Neural cell (in vitro differentiated cells): ENCODE results near the gene SNTA1. TPM values are rescaled to one million over a fixed set of nuclear protein-coding genes. Genes with fewer than 3 reads are reported as not detected.
A peak's percentile ranks its signal among the peaks of the same experiment; 100 is the strongest.
"Not testable (repeated sequence)": the region's sequence is repeated elsewhere in the genome, so short reads cannot be mapped to it uniquely, and the experiment has no call there.

Source experiments
- H2AFZ ChIP-seq: fragments of 200-600, 300-800 bp; sonication (generic), shearing (Covaris generic); 2 replicates; pipeline ENCODE4 v1.6.0; 2014; ENCODE audit warnings: low read depth, mild to moderate bottlenecking, antibody characterized with exemption, low read length, moderate library complexity
- H3F3A ChIP-seq: fragments of 200-600 bp; shearing (Covaris generic); 2 replicates; pipeline ENCODE4 v1.6.1; 2016; ENCODE audit warnings: mild to moderate bottlenecking, moderate library complexity, mixed read lengths, antibody characterized with exemption, low read length; ENCODE audit not compliant: insufficient read depth, poor library complexity, severe bottlenecking
- H3K27ac ChIP-seq: fragments of 200-600, 300-800 bp; sonication (generic), shearing (Covaris generic); 2 replicates; pipeline ENCODE4 v1.5.1; 2014; ENCODE audit warnings: mild to moderate bottlenecking, low read length, moderate library complexity
- H3K27me3 ChIP-seq: fragments of 300-800, 200-600 bp; sonication (generic), shearing (Covaris generic); 2 replicates; pipeline ENCODE4 v1.6.0; 2014; ENCODE audit warnings: mild to moderate bottlenecking, low read depth, low read length, moderate library complexity; ENCODE audit not compliant: insufficient read depth
- H3K36me3 ChIP-seq: fragments of 300-800, 200-600 bp; sonication (generic), shearing (Covaris generic); 2 replicates; pipeline ENCODE4 v1.5.1; 2014; ENCODE audit warnings: mild to moderate bottlenecking, antibody characterized with exemption, low read length, moderate library complexity; ENCODE audit not compliant: insufficient read depth
- H3K4me2 ChIP-seq: fragments of 300-800, 200-600 bp; sonication (generic), shearing (Covaris generic); 2 replicates; pipeline ENCODE4 v1.6.0; 2014; ENCODE audit warnings: mild to moderate bottlenecking, low read length
- H3K4me3 ChIP-seq: fragments of 300-800, 200-600 bp; sonication (generic), shearing (Covaris generic); 2 replicates; pipeline ENCODE4 v1.5.1; 2014; ENCODE audit warnings: mild to moderate bottlenecking, low read length, moderate library complexity
- H3K79me2 ChIP-seq: fragments of 200-600 bp; shearing (Covaris generic); replicated peaks from 2 replicates; pipeline ENCODE4 v1.6.0; 2014; ENCODE audit warnings: mild to moderate bottlenecking, low read length, moderate library complexity; ENCODE audit not compliant: insufficient read depth
- H3K9ac ChIP-seq: fragments of 300-800, 200-600 bp; sonication (generic), shearing (Covaris generic); 2 replicates; pipeline ENCODE4 v1.6.1; 2016; ENCODE audit warnings: mild to moderate bottlenecking, low read length, mixed read lengths
- H3K9me2 ChIP-seq: fragments of 200-600 bp; shearing (Covaris generic); 2 replicates; pipeline ENCODE4 v1.6.1; 2016; ENCODE audit warnings: mild to moderate bottlenecking, low read length, mixed read lengths; ENCODE audit not compliant: insufficient read depth
- H3K9me3 ChIP-seq: fragments of 200-600, 300-800 bp; sonication (generic), shearing (Covaris generic); 2 replicates; pipeline ENCODE4 v1.6.1; 2016; ENCODE audit warnings: mild to moderate bottlenecking, mixed run types, low read length, moderate library complexity, mixed read lengths
- H4K20me1 ChIP-seq: fragments of 200-600 bp; shearing (Covaris generic); 2 replicates; pipeline ENCODE4 v1.6.1; 2016; ENCODE audit warnings: mild to moderate bottlenecking, mixed run types; ENCODE audit not compliant: insufficient read depth
- EP300 ChIP-seq: fragments of 450-650 bp; conservative IDR thresholded peaks from 2 replicates; pipeline ENCODE4 v1.6.1; 2014; ENCODE audit warnings: antibody characterized with exemption, mild to moderate bottlenecking, moderate library complexity; ENCODE audit not compliant: poor library complexity, severe bottlenecking
- EZH2 ChIP-seq: fragments of 200-600, 300-800 bp; shearing (Covaris generic), sonication (generic); IDR thresholded peaks from 2 replicates; pipeline ENCODE4 v1.6.1; 2014; ENCODE audit warnings: antibody characterized with exemption, low read length, borderline replicate concordance, mild to moderate bottlenecking; ENCODE audit not compliant: insufficient read depth, poor library complexity, severe bottlenecking
- MXI1 ChIP-seq: fragments of 450-650 bp; conservative IDR thresholded peaks from 2 replicates; pipeline ENCODE4 v1.6.1; 2014; ENCODE audit warnings: antibody characterized with exemption, mild to moderate bottlenecking; ENCODE audit not compliant: poor library complexity, severe bottlenecking
- POLR2AphosphoS5 ChIP-seq: IDR thresholded peaks from 2 replicates; pipeline ENCODE4 v1.6.1; 2012
- RAD21 ChIP-seq: fragments of 450-650 bp; conservative IDR thresholded peaks from 2 replicates; pipeline ENCODE4 v1.6.1; 2014; ENCODE audit warnings: antibody characterized with exemption, mild to moderate bottlenecking, moderate library complexity
- SMC3 ChIP-seq: fragments of 450-650 bp; conservative IDR thresholded peaks from 2 replicates; pipeline ENCODE4 v1.6.1; 2014; ENCODE audit warnings: antibody characterized with exemption, mild to moderate bottlenecking, moderate library complexity; ENCODE audit not compliant: poor library complexity
- TAF1 ChIP-seq: IDR thresholded peaks from 2 replicates; pipeline ENCODE4 v1.6.1; 2012; ENCODE audit warnings: low read depth
- polyA plus RNA-seq: library from polyadenylated mRNA; depleted of rRNA; stranded (reverse); fragments of >200 nt; gene quantifications from 2 replicates; pipeline ENCODE4 v1.2.3, GENCODE V29; 2014
- TF ChIP-seq, protein P1 (sequence below): IDR thresholded peaks from 2 replicates; pipeline ENCODE4 v1.6.1; 2012; ENCODE audit warnings: borderline replicate concordance
- TF ChIP-seq, protein P2 (sequence below): fragments of 450-650 bp; IDR thresholded peaks from 2 replicates; pipeline ENCODE4 v1.5.1; 2014; ENCODE audit warnings: antibody characterized with exemption, mild to moderate bottlenecking, moderate library complexity; ENCODE audit not compliant: poor library complexity, severe bottlenecking

The SNTA1 gene
- polyA plus RNA-seq, 1 donor from 2014 or later: 7.2 TPM

DNA sequence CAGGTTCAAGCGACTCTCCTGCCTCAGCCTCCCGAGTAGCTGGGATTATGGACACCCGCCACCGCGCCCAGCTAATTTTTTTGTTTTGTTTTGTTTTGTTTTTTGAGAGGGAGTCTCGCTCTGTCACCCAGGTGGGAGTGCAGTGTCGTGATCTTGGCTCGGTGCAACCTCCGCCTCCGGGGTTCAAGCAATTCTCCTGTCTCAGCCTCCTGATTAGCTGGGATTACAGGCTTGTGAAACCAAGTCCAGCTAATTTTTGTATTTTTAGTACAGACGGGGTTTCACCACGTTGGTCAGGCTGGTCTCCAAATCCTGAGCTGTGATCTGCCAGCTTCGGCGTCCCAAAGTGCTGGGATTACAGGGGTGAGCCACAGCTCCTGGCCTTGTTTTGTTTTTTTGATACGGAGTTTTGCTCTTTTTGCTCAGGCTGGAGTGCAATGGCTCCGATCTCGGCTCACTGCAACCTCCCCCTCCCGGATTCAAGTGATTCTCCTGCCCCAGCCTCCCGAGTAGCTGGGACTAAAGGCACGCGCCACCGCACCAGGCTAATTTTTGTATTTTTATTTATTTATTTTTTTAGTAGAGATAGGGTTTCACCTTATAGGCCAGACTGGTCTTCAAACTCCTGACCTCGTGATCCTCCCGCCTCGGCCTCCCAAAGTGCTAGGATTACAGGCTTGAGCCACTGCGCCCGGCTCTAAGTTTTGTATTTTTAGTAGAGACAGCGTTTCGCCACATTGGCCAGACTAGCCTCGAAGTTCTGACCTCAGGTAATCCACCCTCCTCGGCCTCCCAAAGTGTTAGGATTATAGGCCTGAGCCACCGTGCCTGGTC, 45.3 kb upstream of the SNTA1 start:
- H3K36me3 ChIP-seq, H3K9me2 ChIP-seq, H3K4me3 ChIP-seq, H3K27me3 ChIP-seq, H3K4me2 ChIP-seq, H3K9me3 ChIP-seq, H3F3A ChIP-seq, H4K20me1 ChIP-seq: not testable (repeated sequence)
- H2AFZ ChIP-seq: peak overlapping the region; percentile 37
- H3K9ac ChIP-seq: peak overlapping the region; percentile 58
- peaks cover 11% of the 10 kb centered on the region for H3K79me2 ChIP-seq
- H3K27ac ChIP-seq: peak overlapping the region; percentile 45

DNA sequence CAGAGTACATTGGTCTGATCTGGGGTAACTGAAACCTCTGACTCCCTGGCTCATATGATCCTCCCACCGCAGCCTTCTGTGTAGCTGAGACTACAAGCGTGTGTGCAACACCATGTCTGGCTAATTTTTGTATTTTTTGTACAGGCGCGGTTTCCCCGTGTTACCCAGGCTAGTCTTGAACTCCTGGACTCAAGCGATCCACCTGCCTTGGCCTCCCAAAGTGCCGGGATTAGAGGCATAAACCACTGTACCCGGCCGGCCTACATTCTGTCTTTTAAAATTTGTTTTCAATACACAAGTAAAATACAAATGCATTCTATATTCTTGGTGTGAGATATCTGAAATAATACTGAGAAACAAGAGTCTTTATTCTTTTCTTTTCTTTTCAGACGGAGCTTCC, 44.6 kb upstream of the SNTA1 start:
- H3K9me3 ChIP-seq: no peaks in the 10 kb centered on the region
- H3K27me3 ChIP-seq: no peaks in the 10 kb centered on the region
- H3K9me2 ChIP-seq: no peaks in the 10 kb centered on the region
- no peak overlapping the region for H3K9ac ChIP-seq
- TF ChIP-seq, protein P1, sequence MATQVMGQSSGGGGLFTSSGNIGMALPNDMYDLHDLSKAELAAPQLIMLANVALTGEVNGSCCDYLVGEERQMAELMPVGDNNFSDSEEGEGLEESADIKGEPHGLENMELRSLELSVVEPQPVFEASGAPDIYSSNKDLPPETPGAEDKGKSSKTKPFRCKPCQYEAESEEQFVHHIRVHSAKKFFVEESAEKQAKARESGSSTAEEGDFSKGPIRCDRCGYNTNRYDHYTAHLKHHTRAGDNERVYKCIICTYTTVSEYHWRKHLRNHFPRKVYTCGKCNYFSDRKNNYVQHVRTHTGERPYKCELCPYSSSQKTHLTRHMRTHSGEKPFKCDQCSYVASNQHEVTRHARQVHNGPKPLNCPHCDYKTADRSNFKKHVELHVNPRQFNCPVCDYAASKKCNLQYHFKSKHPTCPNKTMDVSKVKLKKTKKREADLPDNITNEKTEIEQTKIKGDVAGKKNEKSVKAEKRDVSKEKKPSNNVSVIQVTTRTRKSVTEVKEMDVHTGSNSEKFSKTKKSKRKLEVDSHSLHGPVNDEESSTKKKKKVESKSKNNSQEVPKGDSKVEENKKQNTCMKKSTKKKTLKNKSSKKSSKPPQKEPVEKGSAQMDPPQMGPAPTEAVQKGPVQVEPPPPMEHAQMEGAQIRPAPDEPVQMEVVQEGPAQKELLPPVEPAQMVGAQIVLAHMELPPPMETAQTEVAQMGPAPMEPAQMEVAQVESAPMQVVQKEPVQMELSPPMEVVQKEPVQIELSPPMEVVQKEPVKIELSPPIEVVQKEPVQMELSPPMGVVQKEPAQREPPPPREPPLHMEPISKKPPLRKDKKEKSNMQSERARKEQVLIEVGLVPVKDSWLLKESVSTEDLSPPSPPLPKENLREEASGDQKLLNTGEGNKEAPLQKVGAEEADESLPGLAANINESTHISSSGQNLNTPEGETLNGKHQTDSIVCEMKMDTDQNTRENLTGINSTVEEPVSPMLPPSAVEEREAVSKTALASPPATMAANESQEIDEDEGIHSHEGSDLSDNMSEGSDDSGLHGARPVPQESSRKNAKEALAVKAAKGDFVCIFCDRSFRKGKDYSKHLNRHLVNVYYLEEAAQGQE: no peak
- no peaks in the 10 kb centered on the region for H4K20me1 ChIP-seq
- H3K4me3 ChIP-seq: no peak overlapping the region
- no peak overlapping the region for H3K27ac ChIP-seq
- no peaks in the 10 kb centered on the region for H3F3A ChIP-seq
- peaks cover 11% of the 10 kb centered on the region for H3K79me2 ChIP-seq
- no peaks in the 10 kb centered on the region for H3K36me3 ChIP-seq
- no peak overlapping the region for H2AFZ ChIP-seq
- H3K4me2 ChIP-seq: no peak overlapping the region

DNA sequence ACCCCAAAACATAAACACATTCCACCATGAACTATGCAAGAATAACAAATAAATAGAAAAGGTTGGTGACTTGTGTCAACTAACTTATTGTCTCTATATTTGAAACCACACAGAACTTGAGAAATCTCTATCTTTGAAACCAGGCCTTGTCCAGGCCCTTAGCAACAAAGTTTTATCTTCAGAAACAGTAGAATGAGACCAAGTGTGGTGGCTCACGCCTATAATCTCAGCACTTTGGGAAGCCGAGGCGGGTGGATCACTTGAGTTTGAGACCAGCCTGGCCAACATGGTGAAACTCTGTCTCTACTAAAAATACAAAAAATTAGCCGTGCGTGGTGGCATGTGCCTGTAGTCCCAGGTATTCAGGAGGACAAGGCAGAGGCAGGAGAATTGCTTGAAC, 39.6 kb upstream of the SNTA1 start:
- not testable (repeated sequence) for H3F3A ChIP-seq, H3K27me3 ChIP-seq, H2AFZ ChIP-seq, H4K20me1 ChIP-seq, H3K27ac ChIP-seq, H3K9me3 ChIP-seq, H3K79me2 ChIP-seq, H3K4me2 ChIP-seq, H3K9me2 ChIP-seq, H3K36me3 ChIP-seq, H3K4me3 ChIP-seq, H3K9ac ChIP-seq

DNA sequence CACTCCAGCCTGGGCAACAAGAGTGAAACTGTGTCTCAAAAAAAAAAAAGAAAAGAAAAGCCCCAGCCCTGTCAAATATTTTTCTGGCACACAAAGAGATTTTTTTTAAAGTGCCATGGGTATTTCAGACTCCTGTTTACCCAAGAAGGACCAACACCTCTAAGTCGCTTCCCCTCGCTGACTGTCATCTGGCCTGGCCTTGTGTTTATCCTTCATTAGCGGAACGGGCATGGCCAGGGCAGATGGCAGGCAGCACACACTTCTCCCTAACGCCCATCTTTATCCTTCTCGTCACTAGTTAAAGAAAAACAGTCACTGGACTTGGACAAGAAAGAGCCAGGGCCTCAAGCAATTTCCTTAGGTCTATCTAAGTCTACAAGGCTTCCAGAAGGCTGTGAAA, 39.0 kb upstream of the SNTA1 start:
- Histone ChIP-seq H3K27me3 (no peaks in the 10 kb centered on the region), H3K9me2 (no peaks in the 10 kb centered on the region), H4K20me1 (no peaks in the 10 kb centered on the region), H3K9me3 (no peaks in the 10 kb centered on the region), H3K27ac (no peak overlapping the region), H3K9ac (no peak overlapping the region), H3K79me2 (no peaks in the 10 kb centered on the region), H3K36me3 (no peaks in the 10 kb centered on the region), H3K4me2 (no peak overlapping the region), H3F3A (no peaks in the 10 kb centered on the region), H2AFZ (no peak overlapping the region), H3K4me3 (no peak overlapping the region)
- TF ChIP-seq EZH2 (no peak), MXI1 (no peak), RAD21 (no peak), TAF1 (no peak), POLR2AphosphoS5 (no peak), EP300 (no peak), SMC3 (no peak)
- TF ChIP-seq, protein P2, sequence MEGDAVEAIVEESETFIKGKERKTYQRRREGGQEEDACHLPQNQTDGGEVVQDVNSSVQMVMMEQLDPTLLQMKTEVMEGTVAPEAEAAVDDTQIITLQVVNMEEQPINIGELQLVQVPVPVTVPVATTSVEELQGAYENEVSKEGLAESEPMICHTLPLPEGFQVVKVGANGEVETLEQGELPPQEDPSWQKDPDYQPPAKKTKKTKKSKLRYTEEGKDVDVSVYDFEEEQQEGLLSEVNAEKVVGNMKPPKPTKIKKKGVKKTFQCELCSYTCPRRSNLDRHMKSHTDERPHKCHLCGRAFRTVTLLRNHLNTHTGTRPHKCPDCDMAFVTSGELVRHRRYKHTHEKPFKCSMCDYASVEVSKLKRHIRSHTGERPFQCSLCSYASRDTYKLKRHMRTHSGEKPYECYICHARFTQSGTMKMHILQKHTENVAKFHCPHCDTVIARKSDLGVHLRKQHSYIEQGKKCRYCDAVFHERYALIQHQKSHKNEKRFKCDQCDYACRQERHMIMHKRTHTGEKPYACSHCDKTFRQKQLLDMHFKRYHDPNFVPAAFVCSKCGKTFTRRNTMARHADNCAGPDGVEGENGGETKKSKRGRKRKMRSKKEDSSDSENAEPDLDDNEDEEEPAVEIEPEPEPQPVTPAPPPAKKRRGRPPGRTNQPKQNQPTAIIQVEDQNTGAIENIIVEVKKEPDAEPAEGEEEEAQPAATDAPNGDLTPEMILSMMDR: no peak
- TF ChIP-seq, protein P1: no peak
